A673 (cell line): ENCODE measurements around the gene ERAL1.

ENCODE experiments used
- EZH2 ChIP-seq: fragments of 200-600 bp; sonication (generic); IDR thresholded peaks from 2 replicates; pipeline ENCODE4 v1.6.1; 2017; ENCODE audit warnings: borderline replicate concordance, low read depth, mild to moderate bottlenecking, mixed read lengths, antibody characterized with exemption, low read length; ENCODE audit not compliant: poor library complexity, severe bottlenecking
- TF ChIP-seq, protein P1 (sequence below): fragments of 300-800, 200-600 bp; sonication (generic); conservative IDR thresholded peaks from 2 replicates; pipeline ENCODE4 v1.5.1; 2017; ENCODE audit warnings: low read depth, mild to moderate bottlenecking, antibody characterized with exemption, low read length, moderate library complexity, mixed read lengths

DNA sequence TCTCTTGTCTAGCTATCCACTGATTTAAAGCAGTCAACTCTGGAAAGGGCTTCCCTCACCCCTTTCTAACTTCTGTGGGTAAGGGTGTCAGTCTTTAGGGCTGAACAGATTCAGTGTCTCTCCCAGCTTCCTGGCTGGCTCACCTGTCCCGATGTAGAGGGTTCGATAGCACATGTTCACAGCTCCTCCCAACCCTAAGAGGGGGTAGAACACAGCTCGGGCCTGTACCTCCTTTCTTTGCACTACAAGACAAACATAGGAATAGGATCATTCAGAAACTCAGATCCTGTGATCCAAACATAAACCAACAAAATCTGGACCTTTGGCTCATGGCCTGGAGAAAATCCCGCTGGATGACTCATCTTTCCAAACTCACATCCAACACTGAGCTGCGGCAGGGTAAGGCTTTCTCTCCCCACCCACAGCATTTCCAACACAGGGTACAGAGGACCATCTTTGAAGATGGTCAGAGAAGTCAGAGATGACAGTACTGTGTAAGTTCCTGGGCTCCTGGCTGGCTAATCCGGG, 53.9 kb downstream of the ERAL1 start:
- TF ChIP-seq, protein P1, sequence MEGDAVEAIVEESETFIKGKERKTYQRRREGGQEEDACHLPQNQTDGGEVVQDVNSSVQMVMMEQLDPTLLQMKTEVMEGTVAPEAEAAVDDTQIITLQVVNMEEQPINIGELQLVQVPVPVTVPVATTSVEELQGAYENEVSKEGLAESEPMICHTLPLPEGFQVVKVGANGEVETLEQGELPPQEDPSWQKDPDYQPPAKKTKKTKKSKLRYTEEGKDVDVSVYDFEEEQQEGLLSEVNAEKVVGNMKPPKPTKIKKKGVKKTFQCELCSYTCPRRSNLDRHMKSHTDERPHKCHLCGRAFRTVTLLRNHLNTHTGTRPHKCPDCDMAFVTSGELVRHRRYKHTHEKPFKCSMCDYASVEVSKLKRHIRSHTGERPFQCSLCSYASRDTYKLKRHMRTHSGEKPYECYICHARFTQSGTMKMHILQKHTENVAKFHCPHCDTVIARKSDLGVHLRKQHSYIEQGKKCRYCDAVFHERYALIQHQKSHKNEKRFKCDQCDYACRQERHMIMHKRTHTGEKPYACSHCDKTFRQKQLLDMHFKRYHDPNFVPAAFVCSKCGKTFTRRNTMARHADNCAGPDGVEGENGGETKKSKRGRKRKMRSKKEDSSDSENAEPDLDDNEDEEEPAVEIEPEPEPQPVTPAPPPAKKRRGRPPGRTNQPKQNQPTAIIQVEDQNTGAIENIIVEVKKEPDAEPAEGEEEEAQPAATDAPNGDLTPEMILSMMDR, result no peak
- TF ChIP-seq EZH2, result no peak
